ENCODE measurements around the gene IGSF21. TPM values are rescaled to one million over a fixed set of nuclear protein-coding genes. Genes with fewer than 3 reads are reported as not detected.

The IGSF21 gene
- total RNA-seq, 1 donor from 2014 or later = 3.2 TPM

- TF ChIP-seq POLR2AphosphoS5 (IDR thresholded peaks at IDR 0.05; ENCODE audit: insufficient read depth in 1 of 2, low read depth in 1 of 2) = no peak
- TF ChIP-seq, protein P1, sequence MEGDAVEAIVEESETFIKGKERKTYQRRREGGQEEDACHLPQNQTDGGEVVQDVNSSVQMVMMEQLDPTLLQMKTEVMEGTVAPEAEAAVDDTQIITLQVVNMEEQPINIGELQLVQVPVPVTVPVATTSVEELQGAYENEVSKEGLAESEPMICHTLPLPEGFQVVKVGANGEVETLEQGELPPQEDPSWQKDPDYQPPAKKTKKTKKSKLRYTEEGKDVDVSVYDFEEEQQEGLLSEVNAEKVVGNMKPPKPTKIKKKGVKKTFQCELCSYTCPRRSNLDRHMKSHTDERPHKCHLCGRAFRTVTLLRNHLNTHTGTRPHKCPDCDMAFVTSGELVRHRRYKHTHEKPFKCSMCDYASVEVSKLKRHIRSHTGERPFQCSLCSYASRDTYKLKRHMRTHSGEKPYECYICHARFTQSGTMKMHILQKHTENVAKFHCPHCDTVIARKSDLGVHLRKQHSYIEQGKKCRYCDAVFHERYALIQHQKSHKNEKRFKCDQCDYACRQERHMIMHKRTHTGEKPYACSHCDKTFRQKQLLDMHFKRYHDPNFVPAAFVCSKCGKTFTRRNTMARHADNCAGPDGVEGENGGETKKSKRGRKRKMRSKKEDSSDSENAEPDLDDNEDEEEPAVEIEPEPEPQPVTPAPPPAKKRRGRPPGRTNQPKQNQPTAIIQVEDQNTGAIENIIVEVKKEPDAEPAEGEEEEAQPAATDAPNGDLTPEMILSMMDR (IDR thresholded peaks at IDR 0.05) = no peak
- TF ChIP-seq POLR2A (IDR thresholded peaks at IDR 0.05) = no peak
- no peaks in the 10 kb centered on the region for H3K4me1 ChIP-seq
- no peaks in the 10 kb centered on the region for H3K36me3 ChIP-seq
- H3K4me3 ChIP-seq = no peak overlapping the region
- H3K27ac ChIP-seq = no peak overlapping the region
- H3K9me3 ChIP-seq = no peaks in the 10 kb centered on the region
- H3K27me3 ChIP-seq = no peaks in the 10 kb centered on the region
- intact Hi-C loops (cut with DNase I) = no loop called here
- DNase-seq (ENCODE audit: extremely low spot score in 2 of 2) = no peak
These were observed 19.5 kb upstream of the IGSF21 start for GRCh38 chr1:18088077-18088594.

DNA sequence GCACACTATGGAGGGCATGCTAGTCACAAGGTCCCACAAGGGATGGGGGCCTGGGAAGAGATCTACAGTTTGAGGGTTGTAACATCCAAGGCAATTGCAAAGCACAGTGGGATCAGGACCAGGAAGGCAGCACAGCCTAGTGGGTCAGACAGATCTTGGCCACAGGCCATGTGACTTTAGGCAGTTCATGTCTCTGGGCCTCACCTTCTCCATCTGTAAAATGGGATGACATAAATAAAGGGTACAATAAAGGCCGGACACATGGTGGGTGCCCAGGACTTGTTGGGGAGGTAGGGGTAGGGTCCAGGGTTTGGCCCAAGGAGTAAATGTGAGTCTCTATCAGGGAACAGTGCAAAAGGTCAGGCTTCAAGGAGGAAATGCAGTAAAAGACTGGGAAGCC lies 18.1 kb upstream of the IGSF21 start:
- H3K4me3 ChIP-seq = no peak overlapping the region
- no peaks in the 10 kb centered on the region for H3K36me3 ChIP-seq
- intact Hi-C loops (cut with DNase I) = no loop called here
- no peaks in the 10 kb centered on the region for H3K27me3 ChIP-seq
- TF ChIP-seq POLR2AphosphoS5 (IDR thresholded peaks at IDR 0.05; ENCODE audit: insufficient read depth in 1 of 2, low read depth in 1 of 2) (no peak), POLR2A (IDR thresholded peaks at IDR 0.05) (no peak)
- TF ChIP-seq, protein P1 (IDR thresholded peaks at IDR 0.05) = no peak
- H3K4me1 ChIP-seq = no peaks in the 10 kb centered on the region
- no peak overlapping the region for H3K27ac ChIP-seq
- no peaks in the 10 kb centered on the region for H3K9me3 ChIP-seq
- no peak for DNase-seq (ENCODE audit: extremely low spot score in 2 of 2)

DNA sequence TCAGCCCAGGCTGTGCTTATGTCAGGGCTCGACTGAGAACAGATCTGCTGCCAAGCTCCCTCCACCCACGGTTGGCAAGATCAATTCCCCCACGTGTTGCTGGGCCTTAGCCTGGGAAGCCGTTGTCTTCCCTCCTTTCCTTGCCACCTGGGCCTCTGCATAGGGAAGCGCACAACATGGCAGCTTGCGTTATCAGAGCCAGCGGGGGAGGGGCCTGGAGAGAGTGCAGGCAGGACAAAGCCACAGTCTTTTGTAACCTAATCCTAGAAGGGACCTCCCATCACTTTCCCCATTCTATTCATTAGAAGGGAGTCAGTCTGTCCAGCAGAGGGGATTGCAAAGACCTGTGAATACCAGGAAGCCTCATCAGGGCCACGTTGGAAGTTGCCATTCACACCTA lies 17.0 kb upstream of the IGSF21 start:
- no peaks in the 10 kb centered on the region for H3K4me1 ChIP-seq
- H3K36me3 ChIP-seq = no peaks in the 10 kb centered on the region
- no peak for DNase-seq (ENCODE audit: extremely low spot score in 2 of 2)
- TF ChIP-seq, protein P1 (IDR thresholded peaks at IDR 0.05) = no peak
- no peak for TF ChIP-seq POLR2A (IDR thresholded peaks at IDR 0.05)
- no peak for TF ChIP-seq POLR2AphosphoS5 (IDR thresholded peaks at IDR 0.05; ENCODE audit: insufficient read depth in 1 of 2, low read depth in 1 of 2)
- H3K4me3 ChIP-seq = no peak overlapping the region
- intact Hi-C loops (cut with DNase I) = no loop called here
- no peaks in the 10 kb centered on the region for H3K27me3 ChIP-seq
- no peak overlapping the region for H3K27ac ChIP-seq
- H3K9me3 ChIP-seq = no peaks in the 10 kb centered on the region

GRCh38 chr1:18091660-18092446 lies 15.7 kb upstream of the IGSF21 start:
- Histone ChIP-seq H3K27me3 (no peaks in the 10 kb centered on the region), H3K4me1 (no peaks in the 10 kb centered on the region), H3K9me3 (no peaks in the 10 kb centered on the region), H3K36me3 (no peaks in the 10 kb centered on the region), H3K27ac (no peak overlapping the region), H3K4me3 (no peak overlapping the region)
- TF ChIP-seq, protein P1 (IDR thresholded peaks at IDR 0.05) = no peak
- TF ChIP-seq POLR2AphosphoS5 (IDR thresholded peaks at IDR 0.05; ENCODE audit: insufficient read depth in 1 of 2, low read depth in 1 of 2) = no peak
- TF ChIP-seq POLR2A (IDR thresholded peaks at IDR 0.05) = no peak
- DNase-seq (ENCODE audit: extremely low spot score in 2 of 2) = no peak
- intact Hi-C loops (cut with DNase I) = no loop called here

DNA sequence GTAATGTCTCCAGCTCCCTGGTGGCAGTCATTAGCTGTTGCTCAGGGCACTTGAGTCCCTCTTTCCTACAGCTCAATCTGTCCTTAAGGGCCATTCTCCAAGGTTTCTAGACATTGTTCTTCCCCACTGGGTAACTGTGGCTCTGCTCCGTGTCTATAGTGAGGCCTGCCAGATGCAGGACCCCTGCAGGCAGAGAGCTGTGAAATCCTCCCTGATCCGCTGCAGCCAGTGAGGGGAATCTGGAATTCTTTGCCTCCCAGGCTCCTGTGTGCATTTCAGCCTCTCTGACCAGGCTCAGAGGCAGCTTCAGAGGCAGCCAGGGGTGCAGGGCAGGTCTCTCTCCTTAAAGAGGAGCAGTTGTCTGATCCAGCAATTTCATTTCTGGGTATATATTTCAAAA lies 14.4 kb upstream of the IGSF21 start:
- Histone ChIP-seq H3K27me3 (no peaks in the 10 kb centered on the region), H3K4me3 (no peak overlapping the region), H3K4me1 (no peaks in the 10 kb centered on the region), H3K36me3 (no peaks in the 10 kb centered on the region), H3K9me3 (no peaks in the 10 kb centered on the region), H3K27ac (no peak overlapping the region)
- intact Hi-C loops (cut with DNase I) = no loop called here
- DNase-seq (ENCODE audit: extremely low spot score in 2 of 2) = no peak
- TF ChIP-seq POLR2A (IDR thresholded peaks at IDR 0.05) (no peak), POLR2AphosphoS5 (IDR thresholded peaks at IDR 0.05; ENCODE audit: insufficient read depth in 1 of 2, low read depth in 1 of 2) (no peak)
- TF ChIP-seq, protein P1 (IDR thresholded peaks at IDR 0.05) = no peak

Measured in vagina (tissue), 2 donors.